Brain microvascular endothelial cell (primary cell): ENCODE measurements around the gene ZNF598.
A peak's percentile ranks its signal among the peaks of the same experiment; 100 is the strongest.

ENCODE experiments used
- DNase-seq: peaks from one replicate; pipeline ENCODE4 v3.0.0-alpha.2; 2020
- H3K27ac ChIP-seq: fragments of 250-450 bp; sonication (Bioruptor Pico); 2 replicates; pipeline ENCODE4 v1.5.1; 2020; ENCODE audit warnings: mild to moderate bottlenecking, moderate library complexity
- H3K27me3 ChIP-seq: fragments of 250-450 bp; sonication (Bioruptor Pico); replicated peaks from 2 replicates; pipeline ENCODE4 v1.5.1; 2020; ENCODE audit warnings: mild to moderate bottlenecking
- H3K36me3 ChIP-seq: fragments of 250-450 bp; sonication (Bioruptor Pico); replicated peaks from 2 replicates; pipeline ENCODE4 v1.5.1; 2020; ENCODE audit warnings: mild to moderate bottlenecking
- H3K4me3 ChIP-seq: 2 replicates; pipeline ENCODE4 v1.5.1; 2011; ENCODE audit warnings: low read depth, mild to moderate bottlenecking, control low read depth, low read length, moderate library complexity
- CTCF ChIP-seq: IDR thresholded peaks from 2 replicates; pipeline ENCODE4 v1.5.1; 2011; ENCODE audit warnings: low read depth, mild to moderate bottlenecking, moderate library complexity, low read length, control low read depth, inconsistent platforms; ENCODE audit errors: missing control alignments
- in situ Hi-C: cut with HindIII; loops from 2 replicates; pipeline ENCODE4 v1.10.0; 2017; ENCODE audit warnings: low sequenced_read_pairs, low pct_ligation_motif_present

ZNF598 gene

DNA sequence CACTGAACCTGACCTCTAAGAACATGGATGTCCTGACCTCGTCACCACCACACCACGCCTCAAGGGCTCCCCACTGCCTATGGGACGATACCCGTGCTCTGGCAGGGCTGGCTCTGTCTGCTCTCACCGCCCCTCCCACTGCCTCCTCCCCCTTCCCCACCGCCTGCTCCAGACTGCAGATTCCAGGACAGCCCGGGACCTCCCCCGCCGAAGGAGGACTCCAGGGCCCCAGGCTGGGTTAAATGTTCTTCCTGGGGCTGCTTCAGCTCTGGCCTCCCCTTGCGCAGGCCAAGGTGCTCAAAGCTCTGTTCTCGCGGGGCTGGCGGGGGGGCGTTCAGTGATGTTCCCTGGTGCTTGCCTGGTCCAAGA lies 13.1 kb upstream of the ZNF598 start:
- peak overlapping the region; percentile 44 for H3K4me3 ChIP-seq
- DNase-seq: peak; percentile 23

DNA sequence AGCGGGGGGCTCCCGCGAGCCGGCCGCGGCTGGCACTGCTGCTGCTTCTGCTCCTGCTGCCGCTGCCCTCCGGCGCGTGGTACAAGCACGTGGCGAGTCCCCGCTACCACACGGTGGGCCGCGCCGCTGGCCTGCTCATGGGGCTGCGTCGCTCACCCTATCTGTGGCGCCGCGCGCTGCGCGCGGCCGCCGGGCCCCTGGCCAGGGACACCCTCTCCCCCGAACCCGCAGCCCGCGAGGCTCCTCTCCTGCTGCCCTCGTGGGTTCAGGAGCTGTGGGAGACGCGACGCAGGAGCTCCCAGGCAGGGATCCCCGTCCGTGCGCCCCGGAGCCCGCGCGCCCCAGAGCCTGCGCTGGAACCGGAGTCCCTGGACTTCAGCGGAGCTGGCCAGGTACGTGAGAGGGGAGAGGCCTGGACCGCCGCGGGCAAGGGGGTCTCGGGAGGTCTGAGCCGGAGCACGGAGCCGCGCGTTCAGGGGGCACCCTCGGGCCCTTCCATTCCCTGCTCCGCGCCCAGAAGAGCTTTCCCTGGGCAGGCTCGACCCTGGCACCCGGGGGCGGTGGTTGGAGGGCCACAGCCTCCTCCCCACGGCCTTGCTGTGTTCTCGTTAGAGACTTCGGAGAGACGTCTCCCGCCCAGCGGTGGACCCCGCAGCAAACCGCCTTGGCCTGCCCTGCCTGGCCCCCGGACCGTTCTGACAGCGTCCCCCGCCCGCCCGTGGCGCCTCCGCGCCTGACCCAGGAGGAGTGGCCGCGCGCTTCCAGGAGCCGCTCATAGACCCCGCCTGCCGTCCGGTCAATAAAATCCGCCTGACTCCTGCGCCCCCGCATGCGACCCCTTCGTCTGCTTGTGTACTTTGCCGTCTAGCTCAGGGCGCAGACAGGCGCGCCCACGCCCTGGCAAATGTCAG lies 10.6 kb upstream of the ZNF598 start:
- H3K4me3 ChIP-seq: peak overlapping the region; percentile 39
- H3K27ac ChIP-seq: no peak overlapping the region
- H3K27me3 ChIP-seq: peaks cover 13% of the 10 kb centered on the region
- in situ Hi-C loops: no loop called here
- no peak for TF ChIP-seq CTCF
- no peak for DNase-seq
- H3K36me3 ChIP-seq: no peaks in the 10 kb centered on the region

More for the DNA sequence above, 13.1 kb upstream of the ZNF598 start:
- Histone ChIP-seq H3K27me3 (peaks cover 13% of the 10 kb centered on the region), H3K36me3 (no peaks in the 10 kb centered on the region), H3K27ac (no peak overlapping the region)
- in situ Hi-C loops: no loop called here
- no peak for TF ChIP-seq CTCF

DNA sequence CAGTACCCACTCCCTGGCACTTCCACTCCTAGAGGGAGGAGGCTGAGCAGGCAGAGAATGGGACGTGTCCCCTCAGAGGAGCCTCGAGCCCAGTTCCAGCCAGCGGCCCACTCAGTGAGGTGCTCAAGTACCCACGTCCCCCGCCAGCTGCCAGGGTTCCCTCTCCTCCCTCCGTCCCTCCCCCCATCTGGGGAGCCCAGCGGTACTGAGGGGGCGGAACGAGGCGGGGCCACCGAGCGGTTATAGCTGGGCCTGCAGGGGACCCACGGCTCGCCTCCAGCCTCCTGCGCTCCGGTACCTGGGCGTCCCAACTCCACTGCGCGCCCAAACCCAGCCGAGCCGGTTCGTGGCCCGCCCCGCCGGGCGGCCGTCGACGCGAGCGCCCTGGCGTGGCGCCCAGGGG lies 9.9 kb upstream of the ZNF598 start, which contains the start of gene NPW:
NPW (plus strand) TSS at position 268 of the 403 bp plus-strand sequence.
- no peak for DNase-seq
- H3K4me3 ChIP-seq: peak within 1 kb of the TSS; percentile 39

GRCh38 chr16:2016407-2016922 lies 6.8 kb upstream of the ZNF598 start:
- in situ Hi-C loops: no loop called here
- TF ChIP-seq CTCF: peak; percentile 74
- Histone ChIP-seq H3K27me3 (peaks cover 13% of the 10 kb centered on the region), H3K36me3 (no peaks in the 10 kb centered on the region), H3K27ac (no peak overlapping the region), H3K4me3 (no peak overlapping the region)
- no peak for DNase-seq

More for the DNA sequence above, 9.9 kb upstream of the ZNF598 start, which contains the start of gene NPW:
- in situ Hi-C loops: no loop called here
- TF ChIP-seq CTCF: no peak
- no peaks in the 10 kb centered on the region for H3K36me3 ChIP-seq
- H3K27me3 ChIP-seq: peaks cover 13% of the 10 kb centered on the region
- H3K27ac ChIP-seq: no peak within 1 kb of the TSS

DNA sequence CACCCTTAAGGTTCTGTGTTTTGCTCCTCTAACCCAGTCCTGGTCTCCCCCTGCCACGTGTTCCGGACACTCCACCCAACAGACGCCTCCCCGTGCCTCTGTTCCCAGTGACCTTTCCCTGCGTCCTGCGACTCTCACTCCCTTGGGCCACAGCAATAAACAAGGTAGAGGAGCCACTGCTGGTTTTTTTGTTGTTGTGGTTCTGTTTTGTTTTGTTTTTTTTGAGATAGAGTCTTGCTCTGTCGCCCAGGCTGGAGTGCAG lies 6.3 kb upstream of the ZNF598 start:
- Histone ChIP-seq H3K36me3 (no peaks in the 10 kb centered on the region), H3K27me3 (peaks cover 13% of the 10 kb centered on the region), H3K27ac (no peak overlapping the region), H3K4me3 (no peak overlapping the region)
- in situ Hi-C loops: no loop called here
- TF ChIP-seq CTCF: no peak
- no peak for DNase-seq
